Naive thymus-derived CD8-positive, alpha-beta T cell (primary cell): ENCODE measurements around the gene ABLIM2. TPM values are rescaled to one million over a fixed set of nuclear protein-coding genes. Genes with fewer than 3 reads are reported as not detected.

Source experiments
- ATAC-seq, 2 donors: fragments of 150-1000 bp; cut with Tn5 transposase in 1 of 2; sonication (Bioruptor Pico), chemical (Tn5 transposase) in 1 of 2; 1 replicate in 1 of 2; 2 replicates in 1 of 2; pipeline ENCODE4 v1.10.0; 2021; ENCODE audit warnings: mild to moderate bottlenecking in 2 of 2, moderate library complexity in 2 of 2
- POLR2A ChIA-PET: fragments of 350-600 bp; sonication (Branson Sonifier 250); formaldehyde crosslinking; loops from one replicate; lab custom pipeline; 2021; ENCODE audit warnings: antibody characterized with exemption; lab: Charles Lee
- DNase-seq, 10 donors: peaks; one replicate each; pipeline versions ENCODE4 v3.0.0 to v3.0.0-alpha.2; 2020 to 2022
- H3K27ac Mint-ChIP-seq, 10 donors: one replicate each; pipeline ENCODE4 v1.8.0; 2020 to 2022; ENCODE audit warnings: mild to moderate bottlenecking in 10 of 10, mixed read lengths in 10 of 10, moderate library complexity in 4 of 10, inconsistent platforms in 1 of 10
- H3K27me3 Mint-ChIP-seq, 5 donors: one replicate each; pipeline ENCODE4 v1.8.0; 2021 to 2022; ENCODE audit warnings: mixed read lengths in 5 of 5
- H3K36me3 Mint-ChIP-seq, 3 donors: one replicate each; pipeline ENCODE4 v1.8.0; 2020 to 2022; ENCODE audit warnings: mixed read lengths in 3 of 3, mild to moderate bottlenecking in 2 of 3, inconsistent platforms in 1 of 3
- H3K4me1 Mint-ChIP-seq, 4 donors: one replicate each; pipeline ENCODE4 v1.8.0; 2021 to 2022; ENCODE audit warnings: mixed read lengths in 4 of 4
- H3K4me3 Mint-ChIP-seq, 10 donors: one replicate each; pipeline ENCODE4 v1.8.0; 2020 to 2022; ENCODE audit warnings: mild to moderate bottlenecking in 10 of 10, mixed read lengths in 10 of 10, moderate library complexity in 6 of 10, inconsistent platforms in 1 of 10
- H3K9me3 Mint-ChIP-seq, 9 donors: one replicate each; pipeline ENCODE4 v1.8.0; 2020 to 2022; ENCODE audit warnings: mixed read lengths in 9 of 9, mild to moderate bottlenecking in 3 of 9, inconsistent platforms in 1 of 9, moderate library complexity in 1 of 9
- polyA plus RNA-seq, 3 donors: library from polyadenylated mRNA; unstranded; fragments of 300-500 nt; fragmentation: Illumina TruSeq; gene quantifications; one replicate each; pipeline ENCODE4 v1.2.3, GENCODE V29; 2021
- total RNA-seq, 8 experiments: library from RNA in 2 of 8; stranded (reverse) in 2 of 8; gene quantifications; one replicate each; pipeline ENCODE4 v1.2.3 and lab custom pipeline; 2021 to 2026

Gene ABLIM2
- total and polyA plus RNA-seq, 5 experiments from 2014 or later = 0.47 to 4.9 (median 2.4) TPM

- Mint-ChIP-seq H3K4me1 (peaks cover 2 to 12% (median 6%) of the 10 kb centered on the region in 4 donors), H3K27me3 (peaks cover 0 to 4% (median 0%) of the 10 kb centered on the region in 5 donors), H3K36me3 (peaks cover 0 to 7% (median 3%) of the 10 kb centered on the region in 3 donors), H3K9me3 (peaks cover 0 to 7% (median 0%) of the 10 kb centered on the region in 9 donors), H3K4me3 (no peak overlapping the region), H3K27ac (no peak overlapping the region)
- DNase-seq (no peak), ATAC-seq (no peak)
- POLR2A ChIA-PET = no interaction called here
Measured at GRCh38 chr4:7988437-7988836, 170.2 kb downstream of the ABLIM2 start.

GRCh38 chr4:7987148-7987989 is 171.2 kb downstream of the ABLIM2 start:
- peaks cover 2 to 12% (median 6%) of the 10 kb centered on the region in 4 donors for H3K4me1 Mint-ChIP-seq
- peak; percentile 50 to 85 (median 64) for DNase-seq
- peak overlapping the region in 1 of 10 donors; percentile 13 for H3K27ac Mint-ChIP-seq
- peaks cover 0 to 7% (median 3%) of the 10 kb centered on the region in 3 donors for H3K36me3 Mint-ChIP-seq
- peak; percentile 82 to 87 for ATAC-seq
- peaks cover 0 to 8% (median 3%) of the 10 kb centered on the region in 5 donors for H3K27me3 Mint-ChIP-seq
- POLR2A ChIA-PET = no interaction called here
- no peak overlapping the region for H3K4me3 Mint-ChIP-seq
- H3K9me3 Mint-ChIP-seq = peaks cover 0 to 7% (median 0%) of the 10 kb centered on the region in 9 donors

GRCh38 chr4:7985891-7986441 is 172.6 kb downstream of the ABLIM2 start:
- POLR2A ChIA-PET = interaction anchor here (1.6 kb wide), 1 partner anchor 10 kb away, joined by 3 read pairs; no protein-coding TSS in a partner anchor
- peaks cover 0 to 7% (median 0%) of the 10 kb centered on the region in 3 donors for H3K36me3 Mint-ChIP-seq
- peaks cover 2 to 12% (median 6%) of the 10 kb centered on the region in 4 donors for H3K4me1 Mint-ChIP-seq
- peak in 2 of 10 donors; percentile 8 to 19 for DNase-seq
- no peak for ATAC-seq
- H3K27me3 Mint-ChIP-seq = peaks cover 0 to 8% (median 3%) of the 10 kb centered on the region in 5 donors
- H3K4me3 Mint-ChIP-seq = peak overlapping the region in 6 of 10 donors; percentile 42 to 72 (median 63)
- H3K9me3 Mint-ChIP-seq = peaks cover 0 to 7% (median 0%) of the 10 kb centered on the region in 9 donors
- H3K27ac Mint-ChIP-seq = peak overlapping the region in 3 of 10 donors; percentile 45 to 60 (median 53)

GRCh38 chr4:7985072-7985471 is 173.5 kb downstream of the ABLIM2 start:
- no peak overlapping the region for H3K4me3 Mint-ChIP-seq
- ATAC-seq = no peak
- peaks cover 0 to 7% (median 0%) of the 10 kb centered on the region in 9 donors for H3K9me3 Mint-ChIP-seq
- no peak overlapping the region for H3K27ac Mint-ChIP-seq
- H3K4me1 Mint-ChIP-seq = peaks cover 2 to 12% (median 6%) of the 10 kb centered on the region in 4 donors
- H3K27me3 Mint-ChIP-seq = peaks cover 0 to 8% (median 3%) of the 10 kb centered on the region in 5 donors
- POLR2A ChIA-PET = interaction anchor here (1.6 kb wide), 1 partner anchor 10 kb away, joined by 3 read pairs; no protein-coding TSS in a partner anchor
- peaks cover 0 to 7% (median 0%) of the 10 kb centered on the region in 3 donors for H3K36me3 Mint-ChIP-seq
- DNase-seq = no peak

GRCh38 chr4:7984286-7984925 is 174.2 kb downstream of the ABLIM2 start:
- POLR2A ChIA-PET = interaction anchor here (1.6 kb wide), 1 partner anchor 9 kb away, joined by 3 read pairs; no protein-coding TSS in a partner anchor
- no peak overlapping the region for H3K4me3 Mint-ChIP-seq
- ATAC-seq = no peak
- DNase-seq = peak in 1 of 10 donors; percentile 45
- peaks cover 0 to 2% (median 0%) of the 10 kb centered on the region in 9 donors for H3K9me3 Mint-ChIP-seq
- H3K27ac Mint-ChIP-seq = peak overlapping the region in 1 of 10 donors; percentile 24
- H3K27me3 Mint-ChIP-seq = peaks cover 0 to 8% (median 6%) of the 10 kb centered on the region in 5 donors
- peaks cover 2 to 12% (median 6%) of the 10 kb centered on the region in 4 donors for H3K4me1 Mint-ChIP-seq
- peaks cover 0 to 2% (median 0%) of the 10 kb centered on the region in 3 donors for H3K36me3 Mint-ChIP-seq

GRCh38 chr4:7983296-7983695 is 175.3 kb downstream of the ABLIM2 start:
- ATAC-seq = no peak
- peak overlapping the region in 1 of 10 donors; percentile 24 for H3K27ac Mint-ChIP-seq
- H3K4me3 Mint-ChIP-seq = no peak overlapping the region
- DNase-seq = no peak
- H3K36me3 Mint-ChIP-seq = no peaks in the 10 kb centered on the region
- peaks cover 0 to 2% (median 0%) of the 10 kb centered on the region in 9 donors for H3K9me3 Mint-ChIP-seq
- POLR2A ChIA-PET = no interaction called here
- peaks cover 2 to 12% (median 6%) of the 10 kb centered on the region in 4 donors for H3K4me1 Mint-ChIP-seq
- H3K27me3 Mint-ChIP-seq = peaks cover 0 to 8% (median 6%) of the 10 kb centered on the region in 5 donors

GRCh38 chr4:7981738-7982394 is 176.7 kb downstream of the ABLIM2 start:
- H3K4me3 Mint-ChIP-seq = no peak overlapping the region
- H3K9me3 Mint-ChIP-seq = peaks cover 0 to 2% (median 0%) of the 10 kb centered on the region in 9 donors
- no peaks in the 10 kb centered on the region for H3K36me3 Mint-ChIP-seq
- POLR2A ChIA-PET = no interaction called here
- ATAC-seq = no peak
- no peak overlapping the region for H3K27ac Mint-ChIP-seq
- H3K27me3 Mint-ChIP-seq = peaks cover 0 to 8% (median 6%) of the 10 kb centered on the region in 5 donors
- DNase-seq = peak in 1 of 10 donors; percentile 26
- H3K4me1 Mint-ChIP-seq = peaks cover 2 to 7% (median 6%) of the 10 kb centered on the region in 4 donors

- no peak overlapping the region for H3K4me3 Mint-ChIP-seq
Measured at GRCh38 chr4:7980036-7980435, 178.6 kb downstream of the ABLIM2 start.

GRCh38 chr4:7979652-7979968 is 179.0 kb downstream of the ABLIM2 start:
- Mint-ChIP-seq H3K9me3 (no peaks in the 10 kb centered on the region), H3K36me3 (no peaks in the 10 kb centered on the region), H3K4me1 (no peaks in the 10 kb centered on the region), H3K27me3 (peaks cover 0 to 8% (median 5%) of the 10 kb centered on the region in 5 donors), H3K27ac (peak overlapping the region in 2 of 10 donors; percentile 27 to 36), H3K4me3 (no peak overlapping the region)
- POLR2A ChIA-PET = interaction anchor here (0.6 kb wide), 1 partner anchor 183 kb away, joined by 3 read pairs; no protein-coding TSS in a partner anchor
- DNase-seq (no peak), ATAC-seq (no peak)

More at GRCh38 chr4:7980036-7980435, 178.6 kb downstream of the ABLIM2 start:
- ATAC-seq (no peak), DNase-seq (no peak)
- peaks cover 0 to 8% (median 6%) of the 10 kb centered on the region in 5 donors for H3K27me3 Mint-ChIP-seq
- H3K9me3 Mint-ChIP-seq = no peaks in the 10 kb centered on the region
- H3K36me3 Mint-ChIP-seq = no peaks in the 10 kb centered on the region
- H3K27ac Mint-ChIP-seq = peak overlapping the region in 3 of 10 donors; percentile 27 to 74 (median 35)
- H3K4me1 Mint-ChIP-seq = no peaks in the 10 kb centered on the region
- POLR2A ChIA-PET = interaction anchor here (1.3 kb wide), 1 partner anchor 44 kb away, joined by 3 read pairs; no protein-coding TSS in a partner anchor

- Mint-ChIP-seq H3K4me1 (no peaks in the 10 kb centered on the region), H3K9me3 (no peaks in the 10 kb centered on the region), H3K36me3 (no peaks in the 10 kb centered on the region), H3K27ac (peak overlapping the region in 2 of 10 donors; percentile 27 to 36), H3K4me3 (no peak overlapping the region), H3K27me3 (peaks cover 0 to 8% (median 4%) of the 10 kb centered on the region in 5 donors)
- POLR2A ChIA-PET = interaction anchor here (0.6 kb wide), 1 partner anchor 183 kb away, joined by 3 read pairs; no protein-coding TSS in a partner anchor
- DNase-seq = peak in 1 of 10 donors; percentile 24
- no peak for ATAC-seq
Measured at GRCh38 chr4:7978907-7979651, 179.5 kb downstream of the ABLIM2 start.

- POLR2A ChIA-PET = no interaction called here
- DNase-seq (peak in 1 of 10 donors; percentile 34), ATAC-seq (no peak)
- H3K27ac Mint-ChIP-seq = no peak overlapping the region
- no peaks in the 10 kb centered on the region for H3K9me3 Mint-ChIP-seq
- H3K4me1 Mint-ChIP-seq = peaks cover 0 to 4% (median 2%) of the 10 kb centered on the region in 4 donors
- H3K4me3 Mint-ChIP-seq = no peak overlapping the region
- H3K27me3 Mint-ChIP-seq = peaks cover 0 to 6% (median 4%) of the 10 kb centered on the region in 5 donors
- H3K36me3 Mint-ChIP-seq = peaks cover 0 to under 1% (median 0%) of the 10 kb centered on the region in 3 donors
Measured at GRCh38 chr4:7978489-7978888, 180.1 kb downstream of the ABLIM2 start.
